Neural crest cell (in vitro differentiated cells): ENCODE results near the gene USP16. TPM values are rescaled to one million over a fixed set of nuclear protein-coding genes. Genes with fewer than 3 reads are reported as not detected.

Source experiments
- DNase-seq: peaks from one replicate; pipeline ENCODE4 v3.0.0; 2021; ENCODE audit warnings: low read depth, mixed read lengths, low spot score
- H3K27ac Mint-ChIP-seq: one replicate; pipeline ENCODE4 v1.8.0; 2021; ENCODE audit warnings: mild to moderate bottlenecking, mixed read lengths; ENCODE audit not compliant: unreplicated experiment
- H3K27me3 Mint-ChIP-seq: 2 replicates; pipeline ENCODE4 v1.8.0; 2021; ENCODE audit warnings: low read depth, mild to moderate bottlenecking, mixed read lengths
- H3K36me3 Mint-ChIP-seq: 2 replicates; pipeline ENCODE4 v1.8.0; 2021; ENCODE audit warnings: low read depth, mild to moderate bottlenecking, mixed read lengths
- H3K4me1 Mint-ChIP-seq: 2 replicates; pipeline ENCODE4 v1.8.0; 2021; ENCODE audit warnings: mixed read lengths
- H3K4me3 Mint-ChIP-seq: one replicate; pipeline ENCODE4 v1.8.0; 2021; ENCODE audit warnings: mild to moderate bottlenecking, mixed read lengths
- H3K9me3 Mint-ChIP-seq: 2 replicates; pipeline ENCODE4 v1.8.0; 2021; ENCODE audit warnings: mixed read lengths
- CTCF ChIP-seq: fragments of 200-600 bp; sonication (generic); conservative IDR thresholded peaks from 2 replicates; pipeline ENCODE4 v1.5.0; 2021; ENCODE audit warnings: antibody characterized with exemption, mild to moderate bottlenecking
- total RNA-seq: library from RNA; stranded (reverse); gene quantifications from 2 replicates; pipeline ENCODE4 v1.2.1, GENCODE V29; 2021

USP16 gene
- total RNA-seq, 1 donor from 2014 or later: 29.5 TPM

GRCh38 chr21:28991861-28992525 is 32.5 kb upstream of the USP16 start:
- no peaks in the 10 kb centered on the region for H3K36me3 Mint-ChIP-seq
- H3K27ac Mint-ChIP-seq: peak overlapping the region; percentile 93
- no peak for DNase-seq
- peak overlapping the region; percentile 95 for H3K4me3 Mint-ChIP-seq
- H3K27me3 Mint-ChIP-seq: no peaks in the 10 kb centered on the region
- TF ChIP-seq CTCF: no peak
- H3K4me1 Mint-ChIP-seq: peaks cover 21% of the 10 kb centered on the region
- no peaks in the 10 kb centered on the region for H3K9me3 Mint-ChIP-seq

GRCh38 chr21:28992526-28993292 is 31.8 kb upstream of the USP16 start, which contains the start of gene LTN1:
TSS of gene LTN1 (minus strand) at chr21:28992877. CDS start at chr21:28992805, 72 bp downstream.
- Mint-ChIP-seq H3K4me1 (peaks cover 21% of the 10 kb centered on the region), H3K4me3 (peak within 1 kb of the TSS; percentile 95), H3K36me3 (no peaks in the 10 kb centered on the region), H3K27ac (peak within 1 kb of the TSS; percentile 98), H3K9me3 (no peaks in the 10 kb centered on the region), H3K27me3 (no peaks in the 10 kb centered on the region)
- TF ChIP-seq CTCF: no peak
- DNase-seq: peak; percentile 95

GRCh38 chr21:28993293-28993629 is 31.2 kb upstream of the USP16 start:
- Mint-ChIP-seq H3K4me3 (peak overlapping the region; percentile 95), H3K27ac (peak overlapping the region; percentile 98), H3K36me3 (no peaks in the 10 kb centered on the region), H3K4me1 (peaks cover 21% of the 10 kb centered on the region), H3K9me3 (no peaks in the 10 kb centered on the region), H3K27me3 (no peaks in the 10 kb centered on the region)
- no peak for DNase-seq
- no peak for TF ChIP-seq CTCF

GRCh38 chr21:29002442-29003144 is 21.9 kb upstream of the USP16 start:
- Mint-ChIP-seq H3K27me3 (no peaks in the 10 kb centered on the region), H3K4me1 (peaks cover 14% of the 10 kb centered on the region), H3K27ac (peak overlapping the region; percentile 99), H3K36me3 (no peaks in the 10 kb centered on the region), H3K9me3 (no peaks in the 10 kb centered on the region), H3K4me3 (peak overlapping the region; percentile 96)
- no peak for TF ChIP-seq CTCF
- DNase-seq: peak; percentile 82

- H3K36me3 Mint-ChIP-seq: no peaks in the 10 kb centered on the region
- H3K4me1 Mint-ChIP-seq: peaks cover 7% of the 10 kb centered on the region
- no peak for DNase-seq
- TF ChIP-seq CTCF: no peak
- H3K4me3 Mint-ChIP-seq: no peak overlapping the region
- H3K27ac Mint-ChIP-seq: no peak overlapping the region
- no peaks in the 10 kb centered on the region for H3K27me3 Mint-ChIP-seq
- no peaks in the 10 kb centered on the region for H3K9me3 Mint-ChIP-seq
Observed at GRCh38 chr21:29005696-29006095, 18.8 kb upstream of the USP16 start.
